ENCODE data around the gene MIDN. TPM values are rescaled to one million over a fixed set of nuclear protein-coding genes. Genes with fewer than 3 reads are reported as not detected.
"Not testable (repeated sequence)": the region's sequence is repeated elsewhere in the genome, so short reads cannot be mapped to it uniquely, and the experiment has no call there.

MIDN gene
- total RNA-seq, 2 experiments from 2014 or later = 54.1 to 54.6 TPM

- peaks cover 27% of the 10 kb centered on the region for H3K4me1 Mint-ChIP-seq (ENCODE audit: low read depth)
- peak overlapping the region; percentile 57 for H3K4me3 Mint-ChIP-seq
- ChIA-PET CTCF (interaction anchor here (0.6 to 8.1 kb wide), 39 partner anchors 16 to 305 kb away, joined by 3 to 649 read pairs (median 4); partner anchors contain the start of genes ARHGAP45, CIRBP, CNN2 and FAM174C), POLR2A (interaction anchor here (0.8 to 3.9 kb wide), 7 partner anchors 8 to 30 kb away, joined by 3 to 37 read pairs (median 7); partner anchors contain the start of genes CIRBP and FAM174C)
- no peaks in the 10 kb centered on the region for H3K9me3 Mint-ChIP-seq
- no peak for DNase-seq
- peak overlapping the region; percentile 81 for H3K27ac Mint-ChIP-seq
- intact Hi-C loops (cut with micrococcal nuclease) = loop anchor here (1.0 to 5.0 kb wide), 3 partner anchors 21 to 223 kb away; partner anchors contain the start of genes GPX4, RNU6-2 and TMEM259
- H3K36me3 Mint-ChIP-seq = peaks cover 2% of the 10 kb centered on the region
- H3K27me3 Mint-ChIP-seq = no peaks in the 10 kb centered on the region
Measured at GRCh38 chr19:1244693-1245451, 3.5 kb upstream of the MIDN start.

- ChIA-PET CTCF (interaction anchor here (1.5 to 8.1 kb wide), 4 partner anchors 15 to 262 kb away, joined by 4 to 649 read pairs (median 24); partner anchors contain the start of genes CIRBP, FAM174C and WDR18), POLR2A (interaction anchor here (0.8 to 3.9 kb wide), 5 partner anchors 13 to 29 kb away, joined by 3 to 37 read pairs (median 4); partner anchors contain the start of genes CIRBP and FAM174C)
- H3K9me3 Mint-ChIP-seq = no peaks in the 10 kb centered on the region
- H3K36me3 Mint-ChIP-seq = peaks cover 3% of the 10 kb centered on the region
- peaks cover 27% of the 10 kb centered on the region for H3K4me1 Mint-ChIP-seq (ENCODE audit: low read depth)
- H3K27ac Mint-ChIP-seq = no peak overlapping the region
- intact Hi-C loops (cut with micrococcal nuclease) = no loop called here
- DNase-seq = no peak
- H3K27me3 Mint-ChIP-seq = no peaks in the 10 kb centered on the region
- no peak overlapping the region for H3K4me3 Mint-ChIP-seq
Measured at GRCh38 chr19:1245494-1246264, 2.7 kb upstream of the MIDN start.

GRCh38 chr19:1246265-1247087, 1.9 kb upstream of the MIDN start:
- H3K36me3 Mint-ChIP-seq; intact Hi-C loops (cut with micrococcal nuclease); H3K27ac Mint-ChIP-seq; H3K4me3 Mint-ChIP-seq; H3K27me3 Mint-ChIP-seq; DNase-seq; H3K9me3 Mint-ChIP-seq: not testable (repeated sequence)
- peaks cover 19% of the 10 kb centered on the region for H3K4me1 Mint-ChIP-seq (ENCODE audit: low read depth)
- CTCF ChIA-PET = interaction anchor here (0.8 to 8.1 kb wide), 3 partner anchors 15 to 182 kb away, joined by 3 to 649 read pairs (median 5); partner anchors contain the start of gene CIRBP
- POLR2A ChIA-PET = interaction anchor here (1.3 to 3.9 kb wide), 3 partner anchors 14 to 23 kb away, joined by 3 to 37 read pairs (median 4); partner anchors contain the start of gene CIRBP

- Mint-ChIP-seq H3K4me1 (ENCODE audit: low read depth) (peaks cover 14% of the 10 kb centered on the region), H3K27me3 (no peaks in the 10 kb centered on the region), H3K4me3 (no peak overlapping the region), H3K27ac (peak overlapping the region; percentile 23), H3K36me3 (peaks cover 16% of the 10 kb centered on the region), H3K9me3 (no peaks in the 10 kb centered on the region)
- POLR2A ChIA-PET = interaction anchor here (1.3 kb wide), 1 partner anchor 13 kb away, joined by 3 read pairs; no protein-coding TSS in a partner anchor
- CTCF ChIA-PET = interaction anchor here (8.1 kb wide), 1 partner anchor 13 kb away, joined by 649 read pairs; the partner anchor contains the start of gene CIRBP
- no peak for DNase-seq
- intact Hi-C loops (cut with micrococcal nuclease) = loop anchor here (2.0 kb wide), 2 partner anchors 159 to 451 kb away; partner anchors contain the start of genes DAZAP1 and PTBP1
Measured at GRCh38 chr19:1247748-1248138, 640 bp upstream of the MIDN start.

GRCh38 chr19:1248786-1249297, 459 bp downstream of the MIDN start:
- peak; percentile 85 for DNase-seq
- CTCF ChIA-PET = interaction anchor here (0.7 to 1.0 kb wide), 3 partner anchors 18 to 27 kb away, joined by 4 to 10 read pairs (median 6); partner anchors contain the start of genes CIRBP and FAM174C
- Mint-ChIP-seq H3K36me3 (peaks cover 21% of the 10 kb centered on the region), H3K27ac (peak overlapping the region; percentile 84), H3K27me3 (no peaks in the 10 kb centered on the region), H3K4me3 (peak overlapping the region; percentile 74), H3K4me1 (ENCODE audit: low read depth) (peaks cover 11% of the 10 kb centered on the region), H3K9me3 (no peaks in the 10 kb centered on the region)
- intact Hi-C loops (cut with micrococcal nuclease) = loop anchor here (1.0 to 2.0 kb wide), 5 partner anchors 11 to 452 kb away; partner anchors contain the start of genes DAZAP1, NDUFS7 and PTBP1
- POLR2A ChIA-PET = interaction anchor here (0.6 to 1.0 kb wide), 3 partner anchors 18 to 55 kb away, joined by 3 to 6 read pairs (median 4); partner anchors contain the start of gene CIRBP

GRCh38 chr19:1249298-1249989, 1.1 kb downstream of the MIDN start:
- ChIA-PET CTCF (interaction anchor here (0.7 to 1.0 kb wide), 4 partner anchors 17 to 26 kb away, joined by 4 to 10 read pairs (median 5); partner anchors contain the start of genes CIRBP and FAM174C), POLR2A (interaction anchor here (0.6 to 1.0 kb wide), 2 partner anchors 20 to 56 kb away, joined by 4 to 6 read pairs; partner anchors contain the start of gene CIRBP)
- peak overlapping the region; percentile 71 for H3K4me3 Mint-ChIP-seq
- H3K27me3 Mint-ChIP-seq = no peaks in the 10 kb centered on the region
- H3K4me1 Mint-ChIP-seq (ENCODE audit: low read depth) = peaks cover 12% of the 10 kb centered on the region
- peak overlapping the region; percentile 82 for H3K27ac Mint-ChIP-seq
- intact Hi-C loops (cut with micrococcal nuclease) = loop anchor here (1.0 to 2.0 kb wide), 5 partner anchors 11 to 453 kb away; partner anchors contain the start of genes DAZAP1, NDUFS7 and PTBP1
- no peaks in the 10 kb centered on the region for H3K9me3 Mint-ChIP-seq
- DNase-seq = peak; percentile 97
- peaks cover 23% of the 10 kb centered on the region for H3K36me3 Mint-ChIP-seq

DNA sequence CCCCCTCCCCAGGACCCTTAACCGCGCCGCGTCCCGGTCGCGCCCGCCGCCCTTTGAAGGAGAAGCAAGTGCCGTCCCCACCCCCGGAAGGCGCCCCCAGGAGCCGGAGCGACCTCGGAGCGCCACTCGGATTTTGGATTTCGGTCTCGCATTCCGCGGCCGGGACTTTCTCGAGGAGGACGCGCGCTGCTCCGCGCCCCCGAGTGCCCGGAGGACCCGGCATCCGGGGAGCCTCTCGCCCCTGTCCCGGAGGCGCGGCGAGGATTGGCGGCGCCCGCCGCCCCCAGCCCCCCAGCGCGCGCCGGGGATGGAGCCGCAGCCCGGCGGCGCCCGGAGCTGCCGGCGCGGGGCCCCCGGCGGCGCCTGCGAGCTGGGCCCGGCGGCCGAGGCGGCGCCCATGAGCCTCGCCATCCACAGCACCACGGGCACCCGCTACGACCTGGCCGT, 1.6 kb downstream of the MIDN start:
- intact Hi-C loops (cut with micrococcal nuclease) = loop anchor here (1.0 to 2.0 kb wide), 5 partner anchors 10 to 453 kb away; partner anchors contain the start of genes DAZAP1, NDUFS7 and PTBP1
- Mint-ChIP-seq H3K27ac (peak overlapping the region; percentile 82), H3K36me3 (peaks cover 29% of the 10 kb centered on the region), H3K9me3 (no peaks in the 10 kb centered on the region), H3K4me1 (ENCODE audit: low read depth) (peaks cover 12% of the 10 kb centered on the region), H3K27me3 (no peaks in the 10 kb centered on the region), H3K4me3 (peak overlapping the region; percentile 71)
- no peak for DNase-seq
- ChIA-PET POLR2A (interaction anchor here (0.6 kb wide), 1 partner anchor 167 kb away, joined by 3 read pairs; no protein-coding TSS in a partner anchor), CTCF (interaction anchor here (1.0 kb wide), 1 partner anchor 19 kb away, joined by 4 read pairs; the partner anchor contains the start of gene CIRBP)

- H3K4me1 Mint-ChIP-seq (ENCODE audit: low read depth) = peaks cover 12% of the 10 kb centered on the region
- no peaks in the 10 kb centered on the region for H3K9me3 Mint-ChIP-seq
- peak overlapping the region; percentile 97 for H3K27ac Mint-ChIP-seq
- ChIA-PET POLR2A (interaction anchor here (0.6 to 1.0 kb wide), 3 partner anchors 11 to 167 kb away, joined by 3 to 4 read pairs (median 3); partner anchors contain the start of gene CIRBP), CTCF (interaction anchor here (1.0 kb wide), 2 partner anchors 16 to 18 kb away, joined by 3 to 4 read pairs; partner anchors contain the start of gene CIRBP)
- no peaks in the 10 kb centered on the region for H3K27me3 Mint-ChIP-seq
- intact Hi-C loops (cut with micrococcal nuclease) = no loop called here
- H3K4me3 Mint-ChIP-seq = peak overlapping the region; percentile 93
- peaks cover 35% of the 10 kb centered on the region for H3K36me3 Mint-ChIP-seq
- DNase-seq = peak; percentile 59
Measured at GRCh38 chr19:1250437-1251260, 2.3 kb downstream of the MIDN start.
